Stimulated activated CD8-positive, alpha-beta memory T cell treated with anti-CD3 and anti-CD28 coated beads, Interleukin-4, amount 100 ng/mL, for 4 hours (primary cell): ENCODE data around the gene SCN1B.
"Not testable (repeated sequence)": the region's sequence is repeated elsewhere in the genome, so short reads cannot be mapped to it uniquely, and the experiment has no call there.

Source experiments
- DNase-seq, 2 donors: peaks; one replicate each; pipeline ENCODE4 v3.0.0-alpha.2; 2020; ENCODE audit warnings: low read depth in 2 of 2, low spot score in 1 of 2

Gene SCN1B

GRCh38 chr19:35034588-35035382, 4.5 kb downstream of the SCN1B start:
- DNase-seq = no peak

GRCh38 chr19:35037716-35038622, 7.7 kb downstream of the SCN1B start:
- DNase-seq = no peak

GRCh38 chr19:35038623-35039512, 8.6 kb downstream of the SCN1B start:
- DNase-seq = no peak

GRCh38 chr19:35039881-35040825, 9.9 kb downstream of the SCN1B start:
- DNase-seq = no peak

GRCh38 chr19:35040826-35041547, 10.7 kb downstream of the SCN1B start:
- no peak for DNase-seq

DNA sequence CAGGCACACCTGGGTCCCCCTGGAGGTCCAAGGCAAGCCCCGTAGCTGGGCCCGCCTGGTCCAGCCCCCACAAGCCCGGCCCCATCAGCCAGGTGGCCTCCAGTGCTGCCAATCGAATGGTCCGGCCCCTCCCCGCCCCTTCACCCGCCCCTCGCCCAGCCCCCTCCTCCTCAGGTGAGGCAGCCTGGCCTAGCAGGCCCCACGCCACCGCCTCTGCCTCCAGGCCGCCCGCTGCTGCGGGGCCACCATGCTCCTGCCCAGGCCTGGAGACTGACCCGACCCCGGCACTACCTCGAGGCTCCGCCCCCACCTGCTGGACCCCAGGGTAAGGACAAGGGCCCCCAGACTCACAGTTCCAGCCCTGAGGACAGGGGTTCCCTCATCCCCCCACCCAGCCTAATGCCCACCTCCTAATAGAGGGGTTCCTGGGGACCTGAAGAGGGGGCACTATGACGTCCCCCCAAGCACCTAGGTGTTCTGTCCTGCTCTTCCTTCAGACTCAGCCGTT, 11.3 kb downstream of the SCN1B start, which contains the start of gene HPN:
TSS of gene HPN (plus strand) at position 174 of the 508 bp plus-strand sequence. CDS start 786 bp downstream, outside the sequence.
- DNase-seq = no peak

DNA sequence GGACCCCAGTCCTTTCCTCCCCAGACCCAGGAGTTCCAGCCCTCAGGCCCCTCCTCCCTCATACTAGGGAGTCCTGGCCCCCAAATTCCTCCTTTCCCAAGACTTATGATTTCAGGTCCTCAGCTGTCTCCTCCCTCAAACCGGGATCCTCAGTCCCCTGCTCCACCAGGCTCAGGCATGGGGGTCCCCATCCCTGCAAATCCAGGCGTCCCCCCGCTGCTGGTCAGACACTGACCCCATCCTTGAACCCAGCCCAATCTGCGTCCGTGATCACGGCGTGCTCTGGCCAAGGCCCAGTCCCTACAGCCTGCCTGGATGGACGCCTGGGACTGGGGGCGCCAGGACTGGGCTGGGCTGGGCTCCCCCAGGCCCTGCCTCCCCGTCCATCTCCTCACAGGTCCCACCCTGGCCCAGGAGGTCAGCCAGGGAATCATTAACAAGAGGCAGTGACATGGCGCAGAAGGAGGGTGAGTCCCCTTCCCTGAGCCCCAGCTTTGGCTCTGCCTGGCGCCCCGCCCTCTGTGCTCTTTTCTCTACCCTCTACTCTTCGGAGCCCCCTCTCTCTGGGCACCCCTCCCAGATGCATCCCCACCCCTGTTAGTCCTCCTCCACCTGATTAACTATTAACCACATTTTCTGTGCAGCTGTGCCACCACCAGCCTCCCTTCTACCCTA, 11.9 kb downstream of the SCN1B start:
- DNase-seq = no peak

DNA sequence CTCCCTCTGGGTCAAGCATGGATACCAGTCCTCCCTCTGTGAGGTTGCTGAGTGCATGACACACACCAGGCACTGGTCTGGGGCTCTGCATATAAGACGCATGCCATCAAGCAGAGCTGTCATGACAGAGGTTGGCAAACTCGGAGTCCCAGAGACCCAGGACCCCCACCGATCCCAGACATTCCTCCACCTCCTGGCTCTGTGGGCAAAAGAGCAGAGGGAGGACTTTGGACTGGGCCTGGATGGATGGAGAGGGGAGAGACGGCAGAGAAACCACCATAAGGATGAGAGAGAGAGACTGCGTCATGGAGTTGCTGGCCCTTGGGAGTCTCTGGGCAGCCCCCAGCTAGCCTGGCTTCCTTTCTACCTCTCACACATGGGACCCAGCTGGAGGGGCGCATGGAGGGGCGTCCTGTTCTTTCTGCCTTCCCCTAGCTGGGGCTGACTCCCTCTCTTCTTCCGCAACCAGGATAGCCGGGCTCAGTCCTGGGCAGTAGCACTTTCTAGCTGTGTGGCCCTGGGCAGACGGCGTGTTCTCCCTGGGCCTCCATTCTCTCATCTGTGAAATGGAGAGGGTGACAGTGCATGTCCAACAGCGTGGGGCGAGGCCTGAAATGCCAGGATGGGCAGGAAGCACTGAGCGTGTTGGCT, 12.8 kb downstream of the SCN1B start:
- no peak for DNase-seq

DNA sequence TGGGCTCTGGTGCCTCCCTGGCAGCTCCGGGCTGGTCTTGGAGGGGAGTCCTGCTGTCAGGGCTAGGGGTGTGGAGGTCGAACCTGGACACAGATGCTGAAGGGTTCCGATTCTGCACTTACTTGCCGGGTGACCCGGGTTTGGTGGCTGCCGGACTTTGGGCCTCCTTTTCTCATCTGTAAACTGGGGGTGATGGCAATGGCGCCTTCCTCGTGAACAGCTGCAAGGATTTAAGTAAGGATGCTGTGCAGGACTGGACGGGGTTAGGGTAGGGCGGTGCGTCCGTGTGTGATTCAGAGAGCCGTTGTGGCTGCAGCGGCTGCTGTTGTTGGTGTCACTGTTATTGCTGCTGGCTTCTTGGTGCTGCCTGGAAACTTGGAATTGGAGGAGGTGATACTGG, 13.6 kb downstream of the SCN1B start:
- DNase-seq = no peak

GRCh38 chr19:35044317-35045117, 14.2 kb downstream of the SCN1B start:
- DNase-seq = peak in 1 of 2 donors; percentile 47

- DNase-seq = no peak
Measured at GRCh38 chr19:35045667-35046300, 15.5 kb downstream of the SCN1B start.

DNA sequence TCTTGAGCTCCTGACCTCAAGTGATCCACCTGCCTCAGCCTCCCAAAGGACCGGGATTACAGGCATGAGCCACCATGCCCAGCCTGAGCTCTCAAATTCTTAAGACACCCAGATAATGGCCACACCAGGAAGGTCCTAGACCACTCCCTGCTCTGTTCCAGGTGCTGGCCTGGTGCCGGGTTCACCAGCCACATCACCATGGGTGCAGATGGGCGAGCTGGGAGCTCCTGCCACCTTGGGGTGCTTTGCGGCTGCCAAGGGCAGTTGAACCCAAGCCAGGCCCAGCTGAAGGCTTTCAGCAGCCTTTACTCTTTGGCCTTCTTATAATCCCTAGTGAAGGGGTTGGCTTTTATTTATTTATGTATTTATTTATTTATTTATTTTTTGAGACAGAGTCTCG, 16.2 kb downstream of the SCN1B start:
- no peak for DNase-seq

DNA sequence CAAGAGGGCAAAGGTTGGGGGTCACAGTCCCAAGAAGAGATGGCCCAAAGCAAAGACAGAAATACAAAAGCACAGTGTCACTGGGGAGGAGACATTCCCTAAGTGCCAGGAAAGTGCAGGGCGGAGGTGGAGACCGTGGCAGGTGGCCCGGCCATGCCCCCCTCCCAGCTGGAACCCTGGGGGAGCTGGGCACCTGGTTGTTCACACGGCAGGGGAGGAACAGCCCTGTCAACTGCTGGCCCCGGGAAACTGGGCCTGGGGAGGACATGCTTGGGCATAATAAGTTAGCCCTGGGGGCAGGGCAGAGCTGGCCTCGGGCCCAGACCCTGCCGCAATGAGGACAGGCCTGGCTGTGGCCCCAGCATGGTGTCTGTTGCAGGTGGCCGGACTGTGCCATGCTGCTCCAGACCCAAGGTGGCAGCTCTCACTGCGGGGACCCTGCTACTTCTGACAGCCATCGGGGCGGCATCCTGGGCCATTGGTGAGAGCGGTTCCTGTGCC, 18.7 kb downstream of the SCN1B start:
- DNase-seq = no peak

DNA sequence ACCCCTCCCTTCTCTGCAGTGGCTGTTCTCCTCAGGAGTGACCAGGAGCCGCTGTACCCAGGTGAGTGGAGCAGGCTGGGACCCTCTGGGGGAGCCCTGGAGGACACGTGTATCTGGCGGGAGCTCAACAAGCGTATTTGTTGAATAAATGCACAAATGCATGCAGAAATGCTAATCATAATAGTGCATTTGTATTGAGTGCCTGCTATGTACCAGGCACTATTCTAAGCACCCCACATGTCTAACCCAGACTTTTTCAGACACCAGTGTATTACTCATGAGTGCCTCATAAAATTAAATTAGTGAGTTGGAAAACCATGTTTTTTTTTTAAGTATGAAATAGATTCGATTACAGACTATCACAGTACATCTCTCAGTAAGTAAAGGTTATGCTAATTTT, 19.2 kb downstream of the SCN1B start:
- DNase-seq = no peak

GRCh38 chr19:35050662-35051061, 20.4 kb downstream of the SCN1B start:
- not testable (repeated sequence) for DNase-seq

- DNase-seq = not testable (repeated sequence)
Measured at GRCh38 chr19:35051268-35051667, 21.0 kb downstream of the SCN1B start.
